Placental pericyte (primary cell): ENCODE data around the gene TIRAP. TPM values are rescaled to one million over a fixed set of nuclear protein-coding genes. Genes with fewer than 3 reads are reported as not detected.

Experiments used
- small RNA-seq: library from RNA; depleted of rRNA; stranded (forward); fragments of <200 nt; gene quantifications from one replicate; pipeline ENCODE3, GENCODE V24; 2012; ENCODE audit warnings: low replicate concordance
- total RNA-seq: library from RNA; depleted of rRNA; stranded (reverse); fragments of >200 nt; gene quantifications from 2 replicates; pipeline ENCODE4 v1.2.3, GENCODE V29; 2012

TIRAP gene
- total RNA-seq = 7.2 and 9.7 TPM in 2 replicates

GRCh38 chr11:126282736-126283591 is at the start of gene TIRAP:
TSS of gene TIRAP (plus strand) at chr11:126283093. CDS start at chr11:126290895, 7,802 bp downstream.

GRCh38 chr11:126268708-126269579 is 13.9 kb upstream of the TIRAP start, which contains the start of the genes FOXRED1 and SRPRA:
TSS of gene FOXRED1 (plus strand) at chr11:126269154. CDS start at chr11:126269207, 53 bp downstream.
TSS of gene SRPRA (minus strand) at chr11:126268895. CDS start at chr11:126268804, 91 bp downstream.

GRCh38 chr11:126303623-126304456 is 20.9 kb downstream of the TIRAP start, which contains the start of gene DCPS:
TSS of gene DCPS (plus strand) at chr11:126304060. CDS start at chr11:126304081, 21 bp downstream.

Small RNA genes lying within 50 kb of the gene (small RNA-seq; reads per million reads assigned to genes)
- not detected for gene RN7SL351P

Other genes with a start within 250 kb of the TIRAP start
- 1.7 and 3.3 TPM in 2 replicates for gene CDON, start 220.2 kb upstream of the TIRAP start, total RNA-seq
- gene RPUSD4, start 71.4 kb upstream of the TIRAP start, total RNA-seq = 23.4 and 26.6 TPM in 2 replicates
- gene FAM118B, start 71.3 kb upstream of the TIRAP start, total RNA-seq = 22.5 and 41.8 TPM in 2 replicates
- 150 and 222 TPM in 2 replicates for gene SRPRA, start 14.2 kb upstream of the TIRAP start, total RNA-seq
- gene FOXRED1, start 13.9 kb upstream of the TIRAP start, total RNA-seq = 12.5 and 22.5 TPM in 2 replicates
- 17.1 and 20.8 TPM in 2 replicates for gene DCPS, start 21.0 kb downstream of the TIRAP start, total RNA-seq
- 21.0 and 46.1 TPM in 2 replicates for gene ST3GAL4, start 72.6 kb downstream of the TIRAP start, total RNA-seq